Kidney (tissue), 22 donors: ENCODE results near the gene RNASEH2B. TPM values are rescaled to one million over a fixed set of nuclear protein-coding genes. Genes with fewer than 3 reads are reported as not detected.

Experiments
- DNase-seq, 5 donors: peaks; one replicate each; pipeline ENCODE4 v3.0.0-alpha.2; 2013 to 2020
- FAIRE-seq: peaks from 2 replicates; lab custom pipeline; 2012; peaks lifted over from hg19 to GRCh38; lab: Jason Lieb, UNC
- H3K27ac ChIP-seq, 2 donors: one replicate each; pipeline ENCODE4 v1.7.0; 2013; ENCODE audit warnings: low read depth in 2 of 2, low read length in 2 of 2, inconsistent platforms in 1 of 2
- H3K27me3 ChIP-seq: one replicate; pipeline ENCODE4 v1.7.1; 2013; ENCODE audit warnings: low read length, inconsistent platforms; ENCODE audit not compliant: control insufficient read depth, insufficient read depth
- H3K36me3 ChIP-seq, 3 donors: one replicate each; pipeline versions ENCODE4 v1.7.0 to v1.7.1; 2013; ENCODE audit warnings: low read length in 3 of 3, control low read depth in 1 of 3, inconsistent platforms in 1 of 3; ENCODE audit not compliant: insufficient read depth in 3 of 3, control insufficient read depth in 2 of 3
- H3K4me1 ChIP-seq, 3 donors: one replicate each; pipeline versions ENCODE4 v1.7.0 to v1.7.1; 2013; ENCODE audit warnings: low read length in 3 of 3, inconsistent platforms in 1 of 3, low read depth in 1 of 3; ENCODE audit not compliant: control insufficient read depth in 2 of 3, insufficient read depth in 2 of 3
- H3K4me3 ChIP-seq, 3 donors: one replicate each; pipeline versions ENCODE4 v1.7.0 to v1.8.1; 2013; ENCODE audit warnings: low read length in 3 of 3, control low read depth in 1 of 3, inconsistent platforms in 1 of 3
- H3K9ac ChIP-seq, 3 donors: one replicate each; pipeline versions ENCODE4 v1.7.0 to v1.7.1; 2013; ENCODE audit warnings: low read length in 3 of 3, control low read depth in 1 of 3, inconsistent platforms in 1 of 3
- H3K9me3 ChIP-seq, 3 donors: one replicate each; pipeline versions ENCODE4 v1.7.0 to v1.7.1; 2013; ENCODE audit warnings: low read length in 3 of 3, control low read depth in 1 of 3, inconsistent platforms in 1 of 3; ENCODE audit not compliant: control insufficient read depth in 2 of 3, insufficient read depth in 1 of 3
- CTCF ChIP-seq: IDR thresholded peaks from 3 replicates; pipeline ENCODE4 v1.5.1; 2012; ENCODE audit warnings: mild to moderate bottlenecking, moderate library complexity, borderline replicate concordance; ENCODE audit not compliant: insufficient read depth; ENCODE audit errors: extremely low read depth
- intact Hi-C: fragments of 100-400 bp; cut with DNase I; formaldehyde crosslinking; loops from one replicate; pipeline ENCODE4 v1.11.1; 2022
- long read RNA-seq, 10 donors: library from polyadenylated mRNA in 1 of 10; unstranded in 1 of 10; transcript quantifications; one replicate each; pipeline ENCODE4 v2.0.0 and lab custom pipeline, GENCODE V29; 2021 to 2026
- polyA plus RNA-seq: library from polyadenylated mRNA; stranded (reverse); fragments of 350-450 nt; fragmentation: Illumina TruSeq; extraction: RNeasy Lipid Tissue Mini Kit (QIAGEN cat#74804); gene quantifications from one replicate; pipeline ENCODE4 v1.2.3, GENCODE V29; 2014; ENCODE audit warnings: low read depth, low replicate concordance; ENCODE audit not compliant: insufficient read depth
- total RNA-seq: library from RNA; stranded (reverse); fragmentation: NEBNext Ultra II Directional; extraction: Animal tissue kit (Norgen Biotek cat#: 25700); gene quantifications from one replicate; pipeline ENCODE4 v1.2.1, GENCODE V29; 2021
- donor health status: control.
- donor health status: control.
- donor health status: control.
- donor health status: control.
- donor health status: control.
- donor health status: DM: yes; HTN: yes; CAD: no.
- donor health status: Normal renal cell carcinoma (clear cell type).

The RNASEH2B gene
- total RNA-seq: 37.7 TPM
- polyA plus RNA-seq: 32.5 TPM
- long read RNA-seq, donor 1, full-length matches to known transcripts: 3 of 3 reads
- long read RNA-seq, donor 1, partial matches to known transcripts: 0 of 3 reads
- long read RNA-seq, donor 1, other reads (novel, unspliced or antisense): 0 of 3 reads
- long read RNA-seq, donor 2, transcript RNASEH2B-201 (11 exons, 1,629 nt): major isoform, 9 of 17 reads
- long read RNA-seq, donor 2, transcript RNASEH2B-208 (10 exons, 3,410 nt): minor isoform, 7 of 17 reads
- long read RNA-seq, donor 2, partial matches to known transcripts: 0 of 17 reads
- long read RNA-seq, donor 2, other reads (novel, unspliced or antisense): 0 of 17 reads
- long read RNA-seq, donor 3, full-length matches to known transcripts: 7 of 7 reads
- long read RNA-seq, donor 3, partial matches to known transcripts: 0 of 7 reads
- long read RNA-seq, donor 3, other reads (novel, unspliced or antisense): 0 of 7 reads
- long read RNA-seq, donor 4, full-length matches to known transcripts: 11 of 11 reads
- long read RNA-seq, donor 4, partial matches to known transcripts: 0 of 11 reads
- long read RNA-seq, donor 4, other reads (novel, unspliced or antisense): 0 of 11 reads
- long read RNA-seq, donor 5: 0 reads
- long read RNA-seq, donor 6, full-length matches to known transcripts: 22 of 22 reads
- long read RNA-seq, donor 6, partial matches to known transcripts: 0 of 22 reads
- long read RNA-seq, donor 6, other reads (novel, unspliced or antisense): 0 of 22 reads
- long read RNA-seq, donor 7, full-length matches to known transcripts: 12 of 18 reads
- long read RNA-seq, donor 7, partial matches to known transcripts: 0 of 18 reads
- long read RNA-seq, donor 7, other reads (novel, unspliced or antisense): 6 of 18 reads
- long read RNA-seq, donor 8, transcript RNASEH2B-201 (11 exons, 1,629 nt): major isoform, 9 of 12 reads
- long read RNA-seq, donor 8, partial matches to known transcripts: 0 of 12 reads
- long read RNA-seq, donor 8, other reads (novel, unspliced or antisense): 0 of 12 reads
- long read RNA-seq, donor 9, full-length matches to known transcripts: 8 of 8 reads
- long read RNA-seq, donor 9, partial matches to known transcripts: 0 of 8 reads
- long read RNA-seq, donor 9, other reads (novel, unspliced or antisense): 0 of 8 reads
- long read RNA-seq, donor 10, full-length matches to known transcripts: 9 of 9 reads
- long read RNA-seq, donor 10, partial matches to known transcripts: 0 of 9 reads
- long read RNA-seq, donor 10, other reads (novel, unspliced or antisense): 0 of 9 reads

- TF ChIP-seq CTCF: no peak
- Histone ChIP-seq H3K9me3 (no peaks in the 10 kb centered on the region), H3K4me1 (peaks cover 0 to 10% (median 0%) of the 10 kb centered on the region in 3 donors), H3K9ac (peak within 1 kb of the TSS; percentile 17 to 86 (median 65)), H3K4me3 (peak within 1 kb of the TSS; percentile 60 to 87 (median 69)), H3K27me3 (no peaks in the 10 kb centered on the region), H3K27ac (peak within 1 kb of the TSS; percentile 58 to 78), H3K36me3 (no peaks in the 10 kb centered on the region)
- FAIRE-seq: no peak
- peak; percentile 70 to 88 (median 85) for DNase-seq
- intact Hi-C loops: no loop called here
These were observed at the start of gene RNASEH2B for GRCh38 chr13:50909605-50910484. RNASEH2B (plus strand) TSS chr13:50909791; CDS start chr13:50910077, 286 bp downstream.

DNA sequence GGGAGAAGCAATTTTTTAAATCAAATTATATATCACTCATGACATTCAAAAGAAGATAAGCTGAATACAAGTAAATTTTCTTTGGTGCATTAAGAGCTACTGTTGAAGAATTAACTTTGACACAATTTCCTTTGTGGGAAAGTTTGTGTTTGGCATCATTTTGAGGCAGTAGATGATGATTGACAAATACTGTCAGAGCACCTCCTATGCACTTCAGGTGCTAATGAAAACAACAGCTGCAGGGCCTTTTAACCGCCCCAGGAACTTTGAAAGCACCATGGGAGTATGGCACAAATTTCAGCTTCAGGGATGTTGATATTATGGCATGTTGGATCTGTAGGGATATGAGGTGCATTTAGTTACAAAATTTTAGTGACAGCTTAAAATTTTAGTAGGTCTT lies 45.1 kb upstream of the RNASEH2B start:
- no peak for DNase-seq
- Histone ChIP-seq H3K9ac (no peak overlapping the region), H3K4me1 (no peaks in the 10 kb centered on the region), H3K36me3 (no peaks in the 10 kb centered on the region), H3K4me3 (no peak overlapping the region), H3K27ac (no peak overlapping the region), H3K27me3 (no peaks in the 10 kb centered on the region), H3K9me3 (no peaks in the 10 kb centered on the region)
- FAIRE-seq: no peak
- intact Hi-C loops: no loop called here
- no peak for TF ChIP-seq CTCF
